Sciatic nerve (tissue), 2 donors: ENCODE data around the gene G6PD. TPM values are rescaled to one million over a fixed set of nuclear protein-coding genes. Genes with fewer than 3 reads are reported as not detected.
"Not testable (repeated sequence)": the region's sequence is repeated elsewhere in the genome, so short reads cannot be mapped to it uniquely, and the experiment has no call there.

Experiments
- ATAC-seq: fragments of 200-7000 bp; cut with Tn5 transposase; one replicate; pipeline ENCODE4 v1.9.1; 2020; ENCODE audit warnings: mild to moderate bottlenecking, moderate library complexity
- DNase-seq: peaks from one replicate; pipeline ENCODE4 v3.0.0-alpha.2; 2020; ENCODE audit warnings: low spot score
- intact Hi-C: fragments of 100-400 bp; cut with DNase I; formaldehyde crosslinking; loops from one replicate; pipeline ENCODE4 v1.14.2; 2022
- total RNA-seq: library from RNA; stranded (reverse); fragmentation: NEBNext Ultra II Directional; extraction: Animal tissue kit (Norgen Biotek cat#: 25700); gene quantifications from one replicate; pipeline ENCODE4 v1.2.1, GENCODE V29; 2021
- donor health status: DM: no; HTN: no; CAD: no.
- donor health status: DM: no; HTN: no; CAD: no.

Gene G6PD
- total RNA-seq, 1 donor from 2014 or later: 50.4 TPM

GRCh38 chrX:154547245-154548027 is 790 bp upstream of the G6PD start, which contains the start of gene IKBKG:
Gene IKBKG, plus strand, starts transcription at chrX:154547620. Its CDS starts 4,383 bp downstream, at chrX:154552003.
- DNase-seq (peak; percentile 93), ATAC-seq (peak; percentile 95)
- intact Hi-C loops: no loop called here

- intact Hi-C loops: no loop called here
- DNase-seq (no peak), ATAC-seq (no peak)
Observed at GRCh38 chrX:154545673-154546274, 872 bp downstream of the G6PD start.

- no peak for ATAC-seq
- intact Hi-C loops: no loop called here
- no peak for DNase-seq
Observed at GRCh38 chrX:154542723-154543424, 3.8 kb downstream of the G6PD start.

- intact Hi-C loops: no loop called here
- ATAC-seq (peak; percentile 74), DNase-seq (peak; percentile 84)
Observed at GRCh38 chrX:154541896-154542722, 4.5 kb downstream of the G6PD start.

- DNase-seq (no peak), ATAC-seq (no peak)
- intact Hi-C loops: no loop called here
Observed at GRCh38 chrX:154541589-154541895, 5.1 kb downstream of the G6PD start.

GRCh38 chrX:154540897-154541535 is 5.6 kb downstream of the G6PD start:
- no peak for DNase-seq
- ATAC-seq: peak; percentile 31
- intact Hi-C loops: no loop called here

- DNase-seq, ATAC-seq, intact Hi-C loops: not testable (repeated sequence)
Observed at GRCh38 chrX:154540365-154540764, 6.3 kb downstream of the G6PD start.

- ATAC-seq: no peak
- intact Hi-C loops: no loop called here
- DNase-seq: no peak
Observed at GRCh38 chrX:154539077-154539476, 7.6 kb downstream of the G6PD start.

GRCh38 chrX:154535892-154536291 is 10.8 kb downstream of the G6PD start:
- intact Hi-C loops: no loop called here
- ATAC-seq: no peak
- DNase-seq: no peak

GRCh38 chrX:154534526-154535322 is 11.9 kb downstream of the G6PD start:
- intact Hi-C loops: no loop called here
- DNase-seq: peak; percentile 95

GRCh38 chrX:154532690-154533089 is 14.0 kb downstream of the G6PD start:
- ATAC-seq (no peak), DNase-seq (no peak)
- intact Hi-C loops: no loop called here

More at GRCh38 chrX:154534526-154535322, 11.9 kb downstream of the G6PD start:
- ATAC-seq: peak; percentile 91

- intact Hi-C loops: no loop called here
- DNase-seq: no peak
- no peak for ATAC-seq
Observed at GRCh38 chrX:154531626-154532025, 15.0 kb downstream of the G6PD start.

- DNase-seq (no peak), ATAC-seq (no peak)
- intact Hi-C loops: no loop called here
Observed at GRCh38 chrX:154530286-154530685, 16.4 kb downstream of the G6PD start.

- intact Hi-C loops: no loop called here
- DNase-seq (no peak), ATAC-seq (peak; percentile 25)
Observed at GRCh38 chrX:154529206-154529612, 17.4 kb downstream of the G6PD start.

GRCh38 chrX:154526901-154527675 is 19.6 kb downstream of the G6PD start:
- intact Hi-C loops: no loop called here
- peak; percentile 90 for ATAC-seq
- DNase-seq: peak; percentile 85

GRCh38 chrX:154525606-154526490 is 20.8 kb downstream of the G6PD start:
- DNase-seq (no peak), ATAC-seq (no peak)
- intact Hi-C loops: no loop called here
